ENCODE measurements around the gene USP47. TPM values are rescaled to one million over a fixed set of nuclear protein-coding genes. Genes with fewer than 3 reads are reported as not detected.

The USP47 gene
- total and polyA plus RNA-seq, 2 donors (not counting 1 experiment from before 2014, with no cell fraction given): 12.8 to 52.9 TPM

- H3K4me1 Mint-ChIP-seq: peaks cover 67% of the 10 kb centered on the region
These were observed 24.4 kb downstream of the USP47 start for GRCh38 chr11:11866203-11866602.

GRCh38 chr11:11867720-11868119 is 25.9 kb downstream of the USP47 start:
- WGBS (ENCODE audit: insufficient coverage): no CpG with 5 or more reads among the region's 1 CpG
- H3K4me1 ChIP-seq (ENCODE audit: control insufficient read depth in 2 of 2, insufficient read depth in 2 of 2, low read length in 2 of 2): peaks cover 21 to 34% of the 10 kb centered on the region in 2 donors
- ChIA-PET CTCF (no interaction called here), POLR2A (no interaction called here)
- no peaks in the 10 kb centered on the region for H3K36me3 ChIP-seq (replicated peaks in 1 of 2; ENCODE audit: control extremely low read depth in 1 of 2, control insufficient read depth in 1 of 2, extremely low read depth in 1 of 2, insufficient read depth in 2 of 2, low read length in 1 of 2)
- H3K79me2 ChIP-seq (ENCODE audit: control insufficient read depth, insufficient read depth, low read length): peaks cover 97% of the 10 kb centered on the region
- intact Hi-C loops (cut with micrococcal nuclease): no loop called here
- ATAC-seq (ENCODE audit: low read depth): no peak
- DNase-seq: no peak
- Mint-ChIP-seq H3K4me1 (peaks cover 72% of the 10 kb centered on the region), H3K27ac (no peak overlapping the region), H3K4me3 (no peak overlapping the region), H3K27me3 (no peaks in the 10 kb centered on the region), H3K9me3 (ENCODE audit: insufficient read depth) (peaks cover 6% of the 10 kb centered on the region)
- no peak overlapping the region for H3K4me2 ChIP-seq (replicated peaks; ENCODE audit: low read depth, low read length, poor library complexity, severe bottlenecking)
- H3K9ac ChIP-seq (ENCODE audit: low read length): no peak overlapping the region
- no peak overlapping the region for H3K4me3 ChIP-seq (ENCODE audit: control extremely low read depth in 1 of 5, extremely low read depth in 1 of 5, insufficient read depth in 1 of 5, low read depth in 2 of 5, low read length in 4 of 5)
- peaks cover 85% of the 10 kb centered on the region for H4K20me1 ChIP-seq (ENCODE audit: control insufficient read depth, insufficient read depth, low read length, poor library complexity, severe bottlenecking)
- no peaks in the 10 kb centered on the region for H3K27me3 ChIP-seq (replicated peaks in 1 of 4; ENCODE audit: control extremely low read depth in 1 of 4, control insufficient read depth in 3 of 4, insufficient read depth in 4 of 4, low read length in 3 of 4)
- H2AFZ ChIP-seq (ENCODE audit: insufficient read depth, low read depth, low read length, poor library complexity, severe bottlenecking): no peak overlapping the region
- TF ChIP-seq EZH2 (IDR thresholded peaks at IDR 0.05; ENCODE audit: borderline replicate concordance, insufficient read depth, low read depth, low read length, poor library complexity, severe bottlenecking) (no peak), CTCF (IDR thresholded peaks at IDR 0.05) (no peak)
- no peak overlapping the region for H3K27ac ChIP-seq (ENCODE audit: low read length in 2 of 2)
- H3K9me3 ChIP-seq (ENCODE audit: control extremely low read depth in 1 of 3, control insufficient read depth in 2 of 3, insufficient read depth in 1 of 3, low read length in 2 of 3): peaks cover 0 to 5% (median 0%) of the 10 kb centered on the region in 3 donors

More at GRCh38 chr11:11866203-11866602, 24.4 kb downstream of the USP47 start:
- Histone ChIP-seq H3K4me3 (ENCODE audit: control extremely low read depth in 1 of 5, extremely low read depth in 1 of 5, insufficient read depth in 1 of 5, low read depth in 2 of 5, low read length in 4 of 5) (no peak overlapping the region), H3K9me3 (ENCODE audit: control extremely low read depth in 1 of 3, control insufficient read depth in 2 of 3, insufficient read depth in 1 of 3, low read length in 2 of 3) (peaks cover 0 to 5% (median 0%) of the 10 kb centered on the region in 3 donors), H4K20me1 (ENCODE audit: control insufficient read depth, insufficient read depth, low read length, poor library complexity, severe bottlenecking) (peaks cover 85% of the 10 kb centered on the region), H2AFZ (ENCODE audit: insufficient read depth, low read depth, low read length, poor library complexity, severe bottlenecking) (no peak overlapping the region), H3K4me2 (replicated peaks; ENCODE audit: low read depth, low read length, poor library complexity, severe bottlenecking) (no peak overlapping the region), H3K79me2 (ENCODE audit: control insufficient read depth, insufficient read depth, low read length) (peaks cover 97% of the 10 kb centered on the region), H3K27me3 (replicated peaks in 1 of 4; ENCODE audit: control extremely low read depth in 1 of 4, control insufficient read depth in 3 of 4, insufficient read depth in 4 of 4, low read length in 3 of 4) (no peaks in the 10 kb centered on the region), H3K9ac (ENCODE audit: low read length) (no peak overlapping the region), H3K27ac (ENCODE audit: low read length in 2 of 2) (no peak overlapping the region), H3K4me1 (ENCODE audit: control insufficient read depth in 2 of 2, insufficient read depth in 2 of 2, low read length in 2 of 2) (peaks cover 14 to 20% of the 10 kb centered on the region in 2 donors), H3K36me3 (replicated peaks in 1 of 2; ENCODE audit: control extremely low read depth in 1 of 2, control insufficient read depth in 1 of 2, extremely low read depth in 1 of 2, insufficient read depth in 2 of 2, low read length in 1 of 2) (no peaks in the 10 kb centered on the region)
- DNase-seq: no peak
- POLR2A ChIA-PET: no interaction called here
- Mint-ChIP-seq H3K9me3 (ENCODE audit: insufficient read depth) (peaks cover 6% of the 10 kb centered on the region), H3K27me3 (no peaks in the 10 kb centered on the region), H3K27ac (no peak overlapping the region), H3K4me3 (no peak overlapping the region)
- TF ChIP-seq CTCF (IDR thresholded peaks at IDR 0.05) (no peak), EZH2 (IDR thresholded peaks at IDR 0.05; ENCODE audit: borderline replicate concordance, insufficient read depth, low read depth, low read length, poor library complexity, severe bottlenecking) (no peak)
- ATAC-seq (ENCODE audit: low read depth): no peak
- 88% methylated on average over 1 of the region's 1 CpG for WGBS (ENCODE audit: insufficient coverage)
- CTCF ChIA-PET: interaction anchor here (1.2 kb wide), 1 partner anchor 17 kb away, joined by 6 read pairs; no protein-coding TSS in a partner anchor
- intact Hi-C loops (cut with micrococcal nuclease): no loop called here
